Measurements from ENCODE around the gene ZNF202.

GRCh38 chr11:123762422-123762821 is 21.0 kb upstream of the ZNF202 start:
- TF ChIP-seq POLR2A (IDR thresholded peaks at IDR 0.05) (no peak), CTCF (IDR thresholded peaks at IDR 0.05) (no peak), POLR2AphosphoS5 (IDR thresholded peaks at IDR 0.05) (no peak), EP300 (IDR thresholded peaks at IDR 0.05) (no peak)

Measured in gastroesophageal sphincter (tissue), 3 donors.